ENCODE measurements around the gene SCP2. TPM values are rescaled to one million over a fixed set of nuclear protein-coding genes. Genes with fewer than 3 reads are reported as not detected.

Gene SCP2
- polyA plus RNA-seq, 2 of the 4 experiments (the other 2 are of a cell fraction), result 79.0 to 124 TPM

- TF ChIP-seq CTCF (IDR thresholded peaks at IDR 0.05), result no peak
- no peak for TF ChIP-seq NFE2L2 (conservative IDR thresholded peaks at IDR 0.05; ENCODE audit: low read length)
These were observed 151.4 kb downstream of the SCP2 start (continued) for GRCh38 chr1:53078333-53079101.

DNA sequence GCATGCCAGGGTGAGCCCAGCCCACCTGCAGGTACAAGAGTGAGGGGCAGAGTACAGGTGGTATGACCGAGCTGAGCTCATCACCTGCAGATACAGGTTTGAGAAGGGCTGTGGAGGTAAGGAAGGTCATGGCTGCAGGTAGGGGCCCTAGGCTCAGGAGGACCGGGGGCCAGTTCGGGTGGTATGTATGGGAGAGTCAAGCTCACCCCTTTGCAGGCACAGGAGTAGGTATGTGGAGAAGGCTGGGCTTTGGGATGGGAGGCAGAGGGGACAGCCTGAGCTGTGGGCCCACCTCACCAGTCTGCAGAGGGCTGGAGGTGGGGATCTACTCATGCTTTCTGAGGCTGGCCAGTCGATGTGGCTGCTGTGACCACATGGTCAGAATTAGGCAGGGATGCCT lies 152.2 kb downstream of the SCP2 start:
- ChIA-PET POLR2A (no interaction called here), CTCF (interaction anchor here (0.6 to 2.2 kb wide), 2 partner anchors 9 to 344 kb away, joined by 3 to 5 read pairs; no protein-coding TSS in a partner anchor)
- FAIRE-seq, result no peak

GRCh38 chr1:53080041-53080440 lies 153.0 kb downstream of the SCP2 start:
- Histone ChIP-seq H3K9me3 (no peaks in the 10 kb centered on the region), H3K4me2 (no peak overlapping the region), H3K27ac (no peak overlapping the region), H3K4me1 (peaks cover 7% of the 10 kb centered on the region; the same call in 2 of the 3 replicates), H3K4me3 (no peak overlapping the region)
- FAIRE-seq, result no peak
- POLR2A ChIA-PET, result no interaction called here
- ATAC-seq, result no peak
- 39% methylated on average over 3 of the region's 3 CpGs for WGBS (ENCODE audit: missing lambda C conversion rate)
- TF ChIP-seq NPAS2 (CRISPR knock-in tag; IDR thresholded peaks at IDR 0.05; ENCODE audit: borderline replicate concordance), result no peak
- no peak for TF ChIP-seq ZC3H11A (IDR thresholded peaks at IDR 0.05)
- no peak for TF ChIP-seq RAD21 (conservative IDR thresholded peaks at IDR 0.05 in 1 of 2, IDR thresholded peaks at IDR 0.05 in 1 of 2)
- CTCF ChIA-PET, result interaction anchor here (1.1 to 2.2 kb wide), 3 partner anchors 8 to 77 kb away, joined by 3 to 5 read pairs (median 5); no protein-coding TSS in a partner anchor
- DNase-seq (ENCODE audit: low read depth in 1 of 2, low spot score in 1 of 2), result no peak

More for the DNA sequence above, 152.2 kb downstream of the SCP2 start:
- 73% methylated on average over 4 of the region's 4 CpGs for WGBS (ENCODE audit: missing lambda C conversion rate)
- Histone ChIP-seq H3K4me2 (no peak overlapping the region), H3K4me1 (no peaks in the 10 kb centered on the region; the same call in 2 of the 3 replicates), H3K4me3 (no peak overlapping the region), H3K27ac (no peak overlapping the region), H3K9me3 (no peaks in the 10 kb centered on the region)
- DNase-seq (ENCODE audit: low read depth in 1 of 2, low spot score in 1 of 2) (no peak), ATAC-seq (no peak)
- no peak for TF ChIP-seq KDM1A (IDR thresholded peaks at IDR 0.05; ENCODE audit: low read depth)
- no peak for TF ChIP-seq CEBPB (IDR thresholded peaks at IDR 0.05)
- TF ChIP-seq, protein P1, sequence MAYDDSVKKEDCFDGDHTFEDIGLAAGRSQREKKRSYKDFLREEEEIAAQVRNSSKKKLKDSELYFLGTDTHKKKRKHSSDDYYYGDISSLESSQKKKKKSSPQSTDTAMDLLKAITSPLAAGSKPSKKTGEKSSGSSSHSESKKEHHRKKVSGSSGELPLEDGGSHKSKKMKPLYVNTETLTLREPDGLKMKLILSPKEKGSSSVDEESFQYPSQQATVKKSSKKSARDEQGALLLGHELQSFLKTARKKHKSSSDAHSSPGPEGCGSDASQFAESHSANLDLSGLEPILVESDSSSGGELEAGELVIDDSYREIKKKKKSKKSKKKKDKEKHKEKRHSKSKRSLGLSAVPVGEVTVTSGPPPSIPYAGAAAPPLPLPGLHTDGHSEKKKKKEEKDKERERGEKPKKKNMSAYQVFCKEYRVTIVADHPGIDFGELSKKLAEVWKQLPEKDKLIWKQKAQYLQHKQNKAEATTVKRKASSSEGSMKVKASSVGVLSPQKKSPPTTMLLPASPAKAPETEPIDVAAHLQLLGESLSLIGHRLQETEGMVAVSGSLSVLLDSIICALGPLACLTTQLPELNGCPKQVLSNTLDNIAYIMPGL (CRISPR knock-in tag; IDR thresholded peaks at IDR 0.05; ENCODE audit: borderline replicate concordance), result no peak
- no peak for TF ChIP-seq USF2 (IDR thresholded peaks at IDR 0.05)
- no peak for TF ChIP-seq EHF (CRISPR knock-in tag; IDR thresholded peaks at IDR 0.05)
- no peak for TF ChIP-seq CHD2 (IDR thresholded peaks at IDR 0.05; ENCODE audit: low read length, partially characterized antibody)
- no peak for TF ChIP-seq HOXB5 (CRISPR knock-in tag; IDR thresholded peaks at IDR 0.05)
- TF ChIP-seq ZC3H11A (IDR thresholded peaks at IDR 0.05), result no peak
- no peak for TF ChIP-seq HDAC2 (IDR thresholded peaks at IDR 0.05)
- no peak for TF ChIP-seq E2F6 (IDR thresholded peaks at IDR 0.05; ENCODE audit: borderline replicate concordance, low read depth)
- no peak for TF ChIP-seq CBX8 (IDR thresholded peaks at IDR 0.05)
- TF ChIP-seq KDM5A (IDR thresholded peaks at IDR 0.05), result no peak
- TF ChIP-seq HOXB13 (CRISPR knock-in tag; IDR thresholded peaks at IDR 0.05; ENCODE audit: low read depth), result no peak
- no peak for TF ChIP-seq NFE2L2 (conservative IDR thresholded peaks at IDR 0.05; ENCODE audit: low read length)
- TF ChIP-seq ZNF302 (CRISPR knock-in tag; IDR thresholded peaks at IDR 0.05), result no peak
- no peak for TF ChIP-seq FOSB (CRISPR knock-in tag; IDR thresholded peaks at IDR 0.05)
- TF ChIP-seq BHLHE40 (IDR thresholded peaks at IDR 0.05; ENCODE audit: low read depth, low read length), result no peak
